ENCODE measurements around the gene ANTKMT. TPM values are rescaled to one million over a fixed set of nuclear protein-coding genes. Genes with fewer than 3 reads are reported as not detected.

Gene ANTKMT
- total and polyA plus RNA-seq, 2 donors from 2014 or later = 44.1 to 70.4 TPM

DNA sequence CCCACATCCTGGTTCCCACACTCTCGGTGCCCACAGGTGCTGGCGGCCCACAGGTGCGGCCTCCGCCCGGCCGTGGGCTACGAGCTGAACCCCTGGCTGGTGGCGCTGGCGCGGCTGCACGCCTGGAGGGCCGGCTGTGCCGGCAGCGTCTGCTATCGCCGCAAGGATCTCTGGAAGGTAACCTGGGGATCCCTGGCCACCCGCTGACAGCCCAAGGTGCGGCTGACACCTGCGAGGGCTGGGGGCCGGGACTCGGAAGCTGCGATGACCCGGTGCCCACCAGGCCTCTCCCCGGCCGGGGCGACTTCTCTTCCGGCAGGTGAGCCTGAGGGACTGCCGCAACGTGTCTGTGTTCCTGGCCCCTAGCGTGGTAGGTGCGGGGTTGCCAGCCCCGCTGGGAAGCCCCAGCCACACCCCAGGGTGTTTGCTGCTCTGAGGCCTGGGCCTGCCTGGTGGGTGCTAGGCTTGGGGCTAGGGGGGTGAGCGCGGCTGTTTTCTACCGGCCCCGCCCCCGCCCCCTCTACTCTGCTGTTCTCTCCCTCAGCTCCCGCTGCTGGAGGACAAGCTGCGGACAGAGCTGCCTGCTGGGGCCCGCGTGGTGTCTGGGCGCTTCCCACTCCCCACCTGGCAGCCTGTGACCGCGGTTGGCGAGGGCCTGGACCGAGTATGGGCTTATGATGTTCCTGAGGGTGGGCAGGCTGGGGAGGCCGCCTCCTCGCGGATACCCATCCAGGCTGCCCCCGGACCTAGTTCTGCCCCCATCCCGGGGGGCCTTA is 1.0 kb downstream of the ANTKMT start:
- intact Hi-C loops (cut with DNase I) = no loop called here

DNA sequence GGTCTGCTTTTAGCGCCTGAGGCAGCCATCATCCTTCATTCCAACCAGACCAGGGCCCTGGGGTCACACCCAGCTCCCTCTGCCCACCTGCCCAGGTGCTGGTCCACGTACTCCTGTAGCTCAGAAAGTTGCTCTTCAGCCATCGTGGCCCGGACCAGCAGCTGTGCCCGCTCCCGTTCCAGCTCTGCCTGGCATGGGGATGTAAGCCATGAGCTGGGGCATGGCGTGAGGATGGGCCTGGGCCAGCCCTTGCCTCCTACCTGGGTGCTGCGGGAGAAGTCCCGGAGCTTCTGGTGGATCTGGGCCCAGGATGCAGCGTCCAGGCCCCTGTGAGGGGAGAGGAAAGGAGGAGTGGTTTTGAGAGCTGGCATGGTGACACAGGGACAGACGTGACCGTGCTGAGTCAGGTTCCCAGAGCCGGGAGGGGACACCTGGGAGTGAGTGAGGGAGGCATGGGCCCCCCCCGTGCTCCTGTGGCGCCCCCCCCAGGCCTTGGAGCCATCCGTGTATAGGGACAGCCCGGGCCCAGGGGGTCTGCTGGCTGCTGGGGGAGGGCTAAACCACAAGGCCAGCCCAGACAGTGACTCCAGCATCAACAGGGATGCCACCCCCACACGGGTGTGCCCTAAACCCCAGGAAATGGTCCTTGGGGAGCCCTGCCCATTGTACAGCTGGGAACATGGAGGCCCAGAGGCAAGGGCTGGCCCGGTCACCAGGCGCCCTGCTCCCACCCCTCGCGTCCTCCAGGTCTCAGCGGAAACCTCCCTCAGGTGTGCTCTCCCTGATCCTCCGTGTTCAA is 2.1 kb downstream of the ANTKMT start:
- no peak overlapping the region for H3K9ac ChIP-seq (ENCODE audit: low read length in 3 of 3)
- FAIRE-seq = no peak
- H3K4me1 ChIP-seq (ENCODE audit: control insufficient read depth in 2 of 3, insufficient read depth in 2 of 3, low read depth in 1 of 3, low read length in 3 of 3) = peaks cover 0 to 28% (median 4%) of the 10 kb centered on the region in 3 donors
- TF ChIP-seq, protein P1, sequence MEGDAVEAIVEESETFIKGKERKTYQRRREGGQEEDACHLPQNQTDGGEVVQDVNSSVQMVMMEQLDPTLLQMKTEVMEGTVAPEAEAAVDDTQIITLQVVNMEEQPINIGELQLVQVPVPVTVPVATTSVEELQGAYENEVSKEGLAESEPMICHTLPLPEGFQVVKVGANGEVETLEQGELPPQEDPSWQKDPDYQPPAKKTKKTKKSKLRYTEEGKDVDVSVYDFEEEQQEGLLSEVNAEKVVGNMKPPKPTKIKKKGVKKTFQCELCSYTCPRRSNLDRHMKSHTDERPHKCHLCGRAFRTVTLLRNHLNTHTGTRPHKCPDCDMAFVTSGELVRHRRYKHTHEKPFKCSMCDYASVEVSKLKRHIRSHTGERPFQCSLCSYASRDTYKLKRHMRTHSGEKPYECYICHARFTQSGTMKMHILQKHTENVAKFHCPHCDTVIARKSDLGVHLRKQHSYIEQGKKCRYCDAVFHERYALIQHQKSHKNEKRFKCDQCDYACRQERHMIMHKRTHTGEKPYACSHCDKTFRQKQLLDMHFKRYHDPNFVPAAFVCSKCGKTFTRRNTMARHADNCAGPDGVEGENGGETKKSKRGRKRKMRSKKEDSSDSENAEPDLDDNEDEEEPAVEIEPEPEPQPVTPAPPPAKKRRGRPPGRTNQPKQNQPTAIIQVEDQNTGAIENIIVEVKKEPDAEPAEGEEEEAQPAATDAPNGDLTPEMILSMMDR (IDR thresholded peaks at IDR 0.05; ENCODE audit: borderline replicate concordance, extremely low read depth, insufficient read depth) = no peak
- intact Hi-C loops (cut with DNase I) = no loop called here
- H3K27ac ChIP-seq (ENCODE audit: low read depth in 2 of 2, low read length in 2 of 2) = no peak overlapping the region
- no peaks in the 10 kb centered on the region for H3K36me3 ChIP-seq (ENCODE audit: control insufficient read depth in 2 of 3, insufficient read depth in 3 of 3, low read length in 3 of 3)
- no peaks in the 10 kb centered on the region for H3K27me3 ChIP-seq (ENCODE audit: control insufficient read depth, insufficient read depth, low read length)
- DNase-seq = no peak
- H3K9me3 ChIP-seq (ENCODE audit: control insufficient read depth in 2 of 3, insufficient read depth in 1 of 3, low read length in 3 of 3) = no peaks in the 10 kb centered on the region
- H3K4me3 ChIP-seq (ENCODE audit: low read length in 3 of 3) = no peak overlapping the region

More for the DNA sequence above, 1.0 kb downstream of the ANTKMT start:
- Histone ChIP-seq H3K4me3 (ENCODE audit: low read length in 3 of 3) (peak overlapping the region in 1 of 3 donors; percentile 78), H3K27ac (ENCODE audit: low read depth in 2 of 2, low read length in 2 of 2) (no peak overlapping the region), H3K27me3 (ENCODE audit: control insufficient read depth, insufficient read depth, low read length) (no peaks in the 10 kb centered on the region), H3K4me1 (ENCODE audit: control insufficient read depth in 2 of 3, insufficient read depth in 2 of 3, low read depth in 1 of 3, low read length in 3 of 3) (peaks cover 0 to 24% (median 4%) of the 10 kb centered on the region in 3 donors), H3K9ac (ENCODE audit: low read length in 3 of 3) (no peak overlapping the region), H3K36me3 (ENCODE audit: control insufficient read depth in 2 of 3, insufficient read depth in 3 of 3, low read length in 3 of 3) (no peaks in the 10 kb centered on the region), H3K9me3 (ENCODE audit: control insufficient read depth in 2 of 3, insufficient read depth in 1 of 3, low read length in 3 of 3) (no peaks in the 10 kb centered on the region)
- DNase-seq (peak in 1 of 5 donors; percentile 70), FAIRE-seq (no peak)
- TF ChIP-seq, protein P1 (IDR thresholded peaks at IDR 0.05; ENCODE audit: borderline replicate concordance, extremely low read depth, insufficient read depth) = no peak

DNA sequence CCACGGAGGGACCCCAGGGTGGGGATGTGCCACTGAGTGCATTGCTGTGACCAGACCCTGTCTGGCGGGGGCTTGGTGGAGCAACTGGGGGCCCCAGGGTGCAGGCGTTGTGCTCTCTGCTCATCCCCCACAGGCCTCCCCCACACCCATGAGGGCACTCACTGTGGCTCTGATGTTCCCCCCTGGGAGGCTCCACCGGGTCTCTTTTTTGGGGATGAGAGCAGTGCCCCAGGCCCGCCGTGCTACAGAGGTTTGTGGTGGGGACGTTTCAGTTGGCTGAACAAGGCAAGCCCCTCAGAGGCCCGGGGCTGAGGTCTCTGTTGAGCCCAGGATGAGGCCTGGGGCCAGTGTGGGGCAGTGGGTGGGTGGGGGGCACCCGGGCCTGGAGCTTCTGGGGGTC is 2.7 kb downstream of the ANTKMT start:
- Histone ChIP-seq H3K27me3 (ENCODE audit: control insufficient read depth, insufficient read depth, low read length) (no peaks in the 10 kb centered on the region), H3K9ac (ENCODE audit: low read length in 3 of 3) (no peak overlapping the region), H3K27ac (ENCODE audit: low read depth in 2 of 2, low read length in 2 of 2) (no peak overlapping the region), H3K9me3 (ENCODE audit: control insufficient read depth in 2 of 3, insufficient read depth in 1 of 3, low read length in 3 of 3) (no peaks in the 10 kb centered on the region), H3K4me3 (ENCODE audit: low read length in 3 of 3) (no peak overlapping the region), H3K4me1 (ENCODE audit: control insufficient read depth in 2 of 3, insufficient read depth in 2 of 3, low read depth in 1 of 3, low read length in 3 of 3) (peaks cover 0 to 31% (median 4%) of the 10 kb centered on the region in 3 donors), H3K36me3 (ENCODE audit: control insufficient read depth in 2 of 3, insufficient read depth in 3 of 3, low read length in 3 of 3) (no peaks in the 10 kb centered on the region)
- DNase-seq = no peak
- no peak for FAIRE-seq
- intact Hi-C loops (cut with DNase I) = no loop called here
- TF ChIP-seq, protein P1 (IDR thresholded peaks at IDR 0.05; ENCODE audit: borderline replicate concordance, extremely low read depth, insufficient read depth) = no peak

Measured in kidney (tissue), 14 donors.